ENCODE data around the gene NKIRAS2. TPM values are rescaled to one million over a fixed set of nuclear protein-coding genes. Genes with fewer than 3 reads are reported as not detected.

Gene NKIRAS2
- polyA plus RNA-seq, 1 donor from 2014 or later = 60.2 TPM

GRCh38 chr17:42031584-42031983 lies 11.7 kb downstream of the NKIRAS2 start:
- H3K9ac ChIP-seq (ENCODE audit: low read length) = no peak overlapping the region
- H3K27ac ChIP-seq (ENCODE audit: low read length) = no peak overlapping the region
- H4K20me1 ChIP-seq (ENCODE audit: insufficient read depth) = no peaks in the 10 kb centered on the region
- H3K36me3 ChIP-seq (ENCODE audit: insufficient read depth, low read length) = no peaks in the 10 kb centered on the region
- no peaks in the 10 kb centered on the region for H3K27me3 ChIP-seq (ENCODE audit: insufficient read depth, low read depth, low read length)
- H3F3A ChIP-seq (ENCODE audit: insufficient read depth, low read length, poor library complexity, severe bottlenecking) = no peaks in the 10 kb centered on the region
- no peak overlapping the region for H3K4me3 ChIP-seq (ENCODE audit: low read length)
- H3K9me3 ChIP-seq (ENCODE audit: low read length) = no peaks in the 10 kb centered on the region
- no peak overlapping the region for H3K4me2 ChIP-seq (ENCODE audit: low read length)
- TF ChIP-seq EZH2 (IDR thresholded peaks at IDR 0.05; ENCODE audit: borderline replicate concordance, insufficient read depth, low read length, poor library complexity, severe bottlenecking) (no peak), MXI1 (conservative IDR thresholded peaks at IDR 0.05; ENCODE audit: poor library complexity, severe bottlenecking) (no peak), RAD21 (conservative IDR thresholded peaks at IDR 0.05) (no peak), EP300 (conservative IDR thresholded peaks at IDR 0.05; ENCODE audit: poor library complexity, severe bottlenecking) (no peak), CTCF (IDR thresholded peaks at IDR 0.05; ENCODE audit: poor library complexity, severe bottlenecking) (no peak), SMC3 (conservative IDR thresholded peaks at IDR 0.05; ENCODE audit: poor library complexity) (no peak), POLR2AphosphoS5 (IDR thresholded peaks at IDR 0.05) (no peak), TAF1 (IDR thresholded peaks at IDR 0.05; ENCODE audit: low read depth) (no peak)
- TF ChIP-seq, protein P1, sequence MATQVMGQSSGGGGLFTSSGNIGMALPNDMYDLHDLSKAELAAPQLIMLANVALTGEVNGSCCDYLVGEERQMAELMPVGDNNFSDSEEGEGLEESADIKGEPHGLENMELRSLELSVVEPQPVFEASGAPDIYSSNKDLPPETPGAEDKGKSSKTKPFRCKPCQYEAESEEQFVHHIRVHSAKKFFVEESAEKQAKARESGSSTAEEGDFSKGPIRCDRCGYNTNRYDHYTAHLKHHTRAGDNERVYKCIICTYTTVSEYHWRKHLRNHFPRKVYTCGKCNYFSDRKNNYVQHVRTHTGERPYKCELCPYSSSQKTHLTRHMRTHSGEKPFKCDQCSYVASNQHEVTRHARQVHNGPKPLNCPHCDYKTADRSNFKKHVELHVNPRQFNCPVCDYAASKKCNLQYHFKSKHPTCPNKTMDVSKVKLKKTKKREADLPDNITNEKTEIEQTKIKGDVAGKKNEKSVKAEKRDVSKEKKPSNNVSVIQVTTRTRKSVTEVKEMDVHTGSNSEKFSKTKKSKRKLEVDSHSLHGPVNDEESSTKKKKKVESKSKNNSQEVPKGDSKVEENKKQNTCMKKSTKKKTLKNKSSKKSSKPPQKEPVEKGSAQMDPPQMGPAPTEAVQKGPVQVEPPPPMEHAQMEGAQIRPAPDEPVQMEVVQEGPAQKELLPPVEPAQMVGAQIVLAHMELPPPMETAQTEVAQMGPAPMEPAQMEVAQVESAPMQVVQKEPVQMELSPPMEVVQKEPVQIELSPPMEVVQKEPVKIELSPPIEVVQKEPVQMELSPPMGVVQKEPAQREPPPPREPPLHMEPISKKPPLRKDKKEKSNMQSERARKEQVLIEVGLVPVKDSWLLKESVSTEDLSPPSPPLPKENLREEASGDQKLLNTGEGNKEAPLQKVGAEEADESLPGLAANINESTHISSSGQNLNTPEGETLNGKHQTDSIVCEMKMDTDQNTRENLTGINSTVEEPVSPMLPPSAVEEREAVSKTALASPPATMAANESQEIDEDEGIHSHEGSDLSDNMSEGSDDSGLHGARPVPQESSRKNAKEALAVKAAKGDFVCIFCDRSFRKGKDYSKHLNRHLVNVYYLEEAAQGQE (IDR thresholded peaks at IDR 0.05; ENCODE audit: borderline replicate concordance) = no peak
- H2AFZ ChIP-seq (ENCODE audit: low read depth, low read length) = no peak overlapping the region
- no peaks in the 10 kb centered on the region for H3K9me2 ChIP-seq (ENCODE audit: insufficient read depth, low read length)
- H3K79me2 ChIP-seq (replicated peaks; ENCODE audit: insufficient read depth, low read length) = no peaks in the 10 kb centered on the region

DNA sequence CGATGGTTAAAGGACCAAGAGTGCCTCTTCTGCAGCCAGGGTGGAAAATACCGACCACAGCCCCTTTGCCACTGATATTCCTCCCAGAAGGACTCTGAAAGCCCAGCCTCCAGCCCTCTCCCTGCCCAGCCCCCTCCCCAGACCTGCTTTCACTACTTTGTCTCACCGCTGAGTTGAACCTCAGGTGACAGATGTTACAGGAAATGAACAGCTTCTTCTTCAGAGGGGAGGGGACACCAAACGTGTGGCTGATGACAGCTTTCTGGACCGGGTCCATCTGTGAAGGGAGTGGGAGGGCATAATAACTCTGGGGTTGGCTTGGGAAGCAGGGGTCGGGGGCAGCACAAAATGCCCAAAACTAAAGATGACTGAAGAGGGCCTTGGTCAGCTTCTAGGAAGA lies 14.2 kb downstream of the NKIRAS2 start:
- Histone ChIP-seq H3K27ac (ENCODE audit: low read length) (no peak overlapping the region), H3K27me3 (ENCODE audit: insufficient read depth, low read depth, low read length) (no peaks in the 10 kb centered on the region), H3K9me2 (ENCODE audit: insufficient read depth, low read length) (no peaks in the 10 kb centered on the region), H3K4me3 (ENCODE audit: low read length) (no peak overlapping the region), H3K9ac (ENCODE audit: low read length) (no peak overlapping the region), H3K36me3 (ENCODE audit: insufficient read depth, low read length) (no peaks in the 10 kb centered on the region), H3F3A (ENCODE audit: insufficient read depth, low read length, poor library complexity, severe bottlenecking) (no peaks in the 10 kb centered on the region), H4K20me1 (ENCODE audit: insufficient read depth) (no peaks in the 10 kb centered on the region), H3K79me2 (replicated peaks; ENCODE audit: insufficient read depth, low read length) (no peaks in the 10 kb centered on the region), H3K4me2 (ENCODE audit: low read length) (no peak overlapping the region), H2AFZ (ENCODE audit: low read depth, low read length) (no peak overlapping the region), H3K9me3 (ENCODE audit: low read length) (no peaks in the 10 kb centered on the region)
- TF ChIP-seq EP300 (conservative IDR thresholded peaks at IDR 0.05; ENCODE audit: poor library complexity, severe bottlenecking) (no peak), POLR2AphosphoS5 (IDR thresholded peaks at IDR 0.05) (no peak), EZH2 (IDR thresholded peaks at IDR 0.05; ENCODE audit: borderline replicate concordance, insufficient read depth, low read length, poor library complexity, severe bottlenecking) (no peak), CTCF (IDR thresholded peaks at IDR 0.05; ENCODE audit: poor library complexity, severe bottlenecking) (no peak), SMC3 (conservative IDR thresholded peaks at IDR 0.05; ENCODE audit: poor library complexity) (no peak), RAD21 (conservative IDR thresholded peaks at IDR 0.05) (no peak), TAF1 (IDR thresholded peaks at IDR 0.05; ENCODE audit: low read depth) (no peak), MXI1 (conservative IDR thresholded peaks at IDR 0.05; ENCODE audit: poor library complexity, severe bottlenecking) (no peak)
- TF ChIP-seq, protein P1 (IDR thresholded peaks at IDR 0.05; ENCODE audit: borderline replicate concordance) = no peak

Data from neural cell (in vitro differentiated cells).